NCI-H510A (cell line): ENCODE results near the gene TMCC2.
"Not testable (repeated sequence)": the region's sequence is repeated elsewhere in the genome, so short reads cannot be mapped to it uniquely, and the experiment has no call there.

ENCODE experiments used
- DNase-seq: peaks from one replicate; lab custom pipeline; 2025; lab: John Stamatoyannopoulos, UW

The TMCC2 gene

GRCh38 chr1:205283270-205284147 lies 55.8 kb downstream of the TMCC2 start:
- DNase-seq, result no peak

GRCh38 chr1:205284420-205285144 lies 56.8 kb downstream of the TMCC2 start:
- peak; percentile 98 for DNase-seq

DNA sequence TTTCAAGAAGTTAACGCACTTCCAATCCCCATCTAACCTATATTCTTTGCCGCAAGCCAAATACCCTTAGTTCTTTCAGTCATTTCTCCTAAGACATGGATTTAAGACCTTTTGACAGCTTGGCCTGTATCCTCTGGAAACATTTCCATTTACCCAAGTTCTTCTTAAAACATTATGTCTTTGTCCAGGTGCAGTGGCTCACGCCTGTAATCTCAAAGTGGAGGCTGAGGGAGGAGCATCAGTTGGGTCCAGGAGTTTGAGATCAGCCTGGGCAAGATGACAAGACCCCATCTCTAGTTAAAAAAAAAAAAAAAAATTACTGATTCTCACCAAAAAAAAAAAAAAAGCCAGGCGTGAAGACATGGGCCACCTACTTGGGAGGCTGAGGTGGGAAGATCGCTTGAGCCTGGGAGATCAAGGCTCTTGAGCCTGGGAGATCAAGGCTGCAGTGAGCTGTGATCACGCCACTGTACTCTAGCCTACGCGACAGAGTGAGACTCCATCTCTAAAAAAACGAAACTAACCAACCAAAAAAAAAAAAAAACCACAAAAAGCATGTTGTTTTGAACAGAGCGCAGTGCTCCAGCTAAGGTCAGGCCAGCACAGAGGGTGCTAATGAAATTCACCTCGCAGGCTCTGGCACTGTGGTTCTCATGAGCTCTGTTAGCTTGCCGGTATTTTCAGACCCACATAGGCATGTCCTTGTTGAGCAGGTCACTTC lies 57.8 kb downstream of the TMCC2 start:
- no peak for DNase-seq

DNA sequence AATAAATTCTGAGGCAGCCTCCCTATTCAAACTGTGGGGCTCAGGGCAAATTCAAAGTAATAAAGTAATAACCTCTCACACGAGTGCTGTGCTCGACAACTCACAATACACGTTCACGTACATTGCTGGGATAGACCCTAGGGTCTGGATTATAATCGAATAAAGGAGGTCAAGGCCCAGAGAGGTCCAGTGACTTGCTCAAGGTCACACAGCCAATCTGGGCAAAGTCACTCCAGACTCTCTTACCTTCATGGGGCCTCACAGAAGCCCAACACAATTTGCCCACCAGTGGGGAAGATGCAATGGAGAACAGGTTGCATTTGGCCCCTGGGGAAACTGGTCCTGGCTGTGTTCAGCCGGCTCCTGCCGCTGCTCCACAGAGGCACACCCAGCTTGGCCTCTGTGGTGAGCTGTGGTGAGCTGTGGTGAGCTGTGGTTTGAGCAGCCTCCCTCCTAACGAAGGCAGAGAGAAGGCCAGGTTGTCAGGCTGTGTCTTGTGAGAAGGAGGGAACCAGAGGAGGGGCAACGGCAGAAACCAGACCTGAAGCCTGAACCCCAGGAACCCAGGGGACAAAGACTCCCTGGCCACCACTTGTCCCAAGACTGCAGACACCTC lies 58.7 kb downstream of the TMCC2 start:
- DNase-seq, result no peak

GRCh38 chr1:205287076-205287475 lies 59.3 kb downstream of the TMCC2 start:
- DNase-seq, result no peak

GRCh38 chr1:205287767-205288559 lies 60.2 kb downstream of the TMCC2 start:
- DNase-seq, result no peak

DNA sequence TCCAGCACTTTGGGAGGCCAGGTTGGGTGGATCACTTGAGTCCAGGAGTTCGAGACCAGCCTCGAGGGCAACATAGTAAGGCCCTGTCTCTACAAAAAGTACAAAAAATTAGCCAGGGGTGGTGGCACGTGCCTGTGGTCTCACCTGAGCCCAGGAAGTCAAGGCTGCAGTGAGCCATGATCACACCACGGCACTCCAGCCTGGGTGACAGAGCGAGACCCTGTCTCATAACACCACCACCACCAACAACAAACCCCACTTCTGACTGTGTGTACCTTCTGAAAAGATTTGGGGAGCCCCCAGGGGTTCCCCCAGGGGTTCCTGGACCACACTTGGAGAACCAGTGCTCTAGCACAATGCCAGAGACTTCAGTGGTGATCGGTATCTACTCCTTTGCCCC lies 63.9 kb downstream of the TMCC2 start:
- no peak for DNase-seq

DNA sequence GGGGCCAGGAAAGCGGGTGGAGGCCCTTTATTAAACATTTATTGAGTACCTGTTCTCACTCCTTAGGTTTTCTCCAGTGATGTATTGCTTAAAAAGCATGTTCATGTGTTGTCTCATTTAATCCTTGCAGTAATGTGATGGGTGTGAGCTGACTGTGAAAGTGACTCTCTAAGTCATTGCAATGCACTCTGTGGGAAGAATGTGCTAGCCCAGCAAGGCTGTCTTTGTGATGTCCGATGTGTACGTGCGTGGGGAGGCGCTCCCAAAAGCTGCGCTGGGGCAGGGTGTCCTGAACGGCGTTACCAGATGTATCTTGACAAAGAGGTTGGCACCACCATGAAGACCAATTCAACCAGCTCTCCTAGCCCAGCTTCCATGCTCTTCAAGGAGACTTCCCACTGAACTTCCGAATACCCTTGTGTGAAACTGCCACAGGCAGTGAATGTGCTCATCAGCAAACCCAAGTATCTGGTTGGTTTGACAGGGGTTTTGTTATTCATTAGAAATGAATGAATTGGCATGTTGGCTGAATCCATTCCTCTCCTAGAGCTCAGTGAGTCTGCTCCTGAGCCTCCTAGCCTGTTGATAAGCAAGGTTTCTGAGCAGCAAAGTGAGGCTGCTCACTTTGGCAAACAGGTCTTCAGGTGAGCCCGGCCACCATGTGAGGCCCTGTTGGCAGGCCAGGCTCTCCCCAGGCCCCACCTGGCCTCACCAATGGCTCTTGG lies 65.8 kb downstream of the TMCC2 start:
- DNase-seq, result no peak

DNA sequence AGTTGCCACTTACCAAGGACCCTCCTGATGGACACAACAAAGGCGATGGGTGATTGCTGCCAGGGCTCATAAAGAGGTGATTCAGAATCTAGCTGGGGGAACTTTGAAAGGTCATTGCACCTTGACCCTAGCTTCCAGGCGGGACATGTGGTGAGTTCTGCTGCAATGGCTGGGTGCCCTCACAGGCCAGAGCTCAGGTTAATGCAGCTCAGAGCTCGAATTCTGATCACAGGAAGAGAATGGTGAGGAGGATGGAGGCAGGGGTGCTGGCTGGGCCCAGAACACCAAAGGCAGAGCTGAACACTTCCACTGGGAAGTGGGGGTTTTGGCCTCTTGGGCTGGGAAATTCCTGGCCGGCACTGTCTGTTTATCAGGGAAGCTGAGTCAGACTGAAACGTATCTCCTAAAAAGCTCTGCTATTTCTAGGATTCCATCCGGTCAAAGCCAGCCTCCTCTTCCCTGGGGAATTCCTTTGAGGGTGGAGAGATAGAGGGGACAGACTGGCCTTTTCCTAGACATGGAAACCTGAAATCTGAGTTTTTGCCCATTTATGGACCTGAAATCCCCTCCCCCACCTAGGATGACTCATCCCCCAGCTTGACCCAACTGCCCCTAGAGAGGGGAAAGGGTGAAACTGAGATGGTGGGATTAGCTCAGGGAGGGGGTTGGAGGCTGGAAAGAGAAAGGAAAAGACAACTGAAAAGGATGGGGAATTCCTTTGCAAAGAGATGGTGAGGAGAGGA lies 66.6 kb downstream of the TMCC2 start:
- no peak for DNase-seq

DNA sequence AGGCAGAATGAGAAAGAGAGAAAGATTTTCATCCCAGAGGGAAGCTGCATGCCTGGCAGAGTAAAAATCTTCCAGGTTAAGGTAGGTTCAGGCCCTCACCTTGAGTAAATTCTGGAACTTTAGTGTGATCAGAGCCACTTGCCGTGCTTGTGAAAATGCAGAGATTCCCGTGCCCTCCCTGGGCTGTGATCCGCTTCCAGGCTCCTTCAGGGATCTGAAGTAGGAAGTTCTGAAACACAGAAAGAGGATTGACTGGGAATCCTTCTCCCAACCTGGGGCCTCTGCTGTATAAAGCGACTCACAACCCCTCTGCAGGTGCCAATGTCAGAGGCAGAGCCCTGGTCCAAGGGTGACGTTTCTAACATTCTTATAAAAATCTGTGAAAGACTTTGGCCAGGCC lies 67.2 kb downstream of the TMCC2 start:
- no peak for DNase-seq

DNA sequence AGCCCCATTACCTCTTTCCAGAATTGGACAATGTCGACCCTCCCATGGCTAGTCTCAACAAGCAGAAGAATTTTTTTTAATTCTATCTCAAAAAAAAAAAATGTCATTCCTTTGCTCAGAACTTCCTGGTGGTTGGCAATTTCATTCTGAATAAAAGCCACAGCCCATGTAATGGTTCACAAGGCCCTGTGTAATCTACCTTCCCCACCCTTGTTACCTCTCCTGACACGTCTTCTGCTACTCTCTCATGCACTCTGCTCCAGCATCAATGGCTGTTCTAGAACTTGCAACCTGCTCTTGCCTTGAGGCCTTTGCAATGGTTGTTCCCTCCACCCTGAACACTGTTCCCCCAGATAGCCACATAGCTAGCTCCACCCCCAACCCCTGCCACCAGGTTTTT lies 68.4 kb downstream of the TMCC2 start:
- DNase-seq, result no peak

DNA sequence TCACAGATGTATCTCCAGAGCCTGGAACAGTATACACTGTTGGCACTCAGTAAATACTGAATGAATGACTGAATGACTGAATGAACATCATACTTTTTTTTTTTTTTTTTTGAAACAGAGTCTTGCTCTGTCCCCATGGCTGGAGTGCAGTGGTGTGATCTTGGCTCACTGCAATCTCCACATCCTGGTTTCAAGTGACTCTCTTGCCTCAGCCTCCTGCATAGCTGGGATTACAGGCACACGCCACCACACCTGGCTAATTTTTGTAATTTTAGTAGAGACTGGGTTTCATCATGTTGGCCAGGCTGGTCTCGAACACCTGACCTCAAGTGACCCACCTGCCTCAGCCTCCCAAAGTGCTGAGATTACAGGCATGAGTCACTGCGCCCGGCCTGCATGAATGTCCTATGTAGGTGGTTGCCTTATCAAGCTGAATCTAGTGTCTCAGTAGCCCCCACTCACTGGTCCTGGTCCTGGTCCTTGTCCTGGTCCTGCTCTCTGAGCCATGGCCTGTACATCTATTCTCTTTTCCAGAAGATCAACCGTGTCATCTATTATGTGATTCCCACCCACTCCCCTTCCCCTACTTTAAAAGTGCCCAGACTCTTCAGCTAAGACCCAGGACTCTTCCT lies 69.9 kb downstream of the TMCC2 start:
- DNase-seq, result not testable (repeated sequence)

DNA sequence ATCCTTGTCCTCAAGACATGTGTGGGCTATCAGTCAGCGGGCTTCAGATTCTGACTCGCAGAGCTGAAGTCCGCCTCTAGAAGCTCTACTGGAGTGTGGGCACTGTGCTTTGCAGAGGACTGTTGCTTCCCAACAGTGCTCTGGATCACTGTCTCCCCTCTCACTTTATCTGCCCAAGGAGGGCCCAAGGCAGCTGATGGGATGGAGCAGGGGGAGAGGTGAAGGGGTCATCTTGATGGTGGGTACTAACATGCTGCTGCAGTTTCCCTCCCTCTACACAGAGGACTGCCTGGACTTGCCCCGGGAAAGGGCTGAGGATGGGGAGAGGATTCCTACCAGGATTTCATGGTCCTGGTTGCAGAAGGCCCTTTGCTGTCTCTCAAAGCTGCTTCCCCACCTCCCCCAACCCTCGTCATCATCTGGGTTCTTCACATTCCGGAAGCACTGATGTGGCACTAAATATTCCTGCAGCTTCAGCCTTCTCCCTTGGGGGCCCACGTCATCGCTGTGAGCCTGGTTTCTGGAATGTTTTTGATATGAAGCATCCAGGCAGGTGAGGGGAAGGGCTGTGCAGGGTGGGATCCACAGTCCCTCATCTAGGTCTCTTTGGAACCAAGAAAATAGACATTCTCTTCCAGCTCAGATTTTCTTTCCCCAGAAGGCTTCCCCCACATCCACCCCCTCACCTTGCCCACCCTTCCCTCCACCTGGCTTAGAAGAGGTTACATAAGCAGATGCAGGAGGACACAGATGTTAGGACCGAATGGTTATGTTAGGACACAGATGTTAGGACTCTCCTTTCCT lies 70.6 kb downstream of the TMCC2 start:
- peak; percentile 60 for DNase-seq

DNA sequence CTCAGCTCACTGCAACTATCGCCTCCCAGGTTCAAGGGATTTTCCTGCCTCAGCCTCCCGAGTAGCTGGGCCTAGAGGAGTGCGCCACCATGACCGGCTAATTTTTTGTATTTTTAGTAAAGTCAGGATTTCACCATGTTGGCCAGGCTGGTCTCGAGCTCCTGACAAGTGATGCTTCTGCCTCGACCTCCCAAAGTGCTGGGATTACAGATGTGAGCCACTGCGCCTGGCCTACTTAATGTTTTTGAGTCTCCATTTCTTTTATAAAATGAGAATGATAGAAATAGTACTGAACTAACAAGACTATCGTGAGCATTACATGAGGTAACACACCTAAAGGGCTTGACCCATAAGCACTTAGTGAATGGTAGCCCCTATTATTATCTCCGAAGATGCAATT lies 72.4 kb downstream of the TMCC2 start:
- no peak for DNase-seq

DNA sequence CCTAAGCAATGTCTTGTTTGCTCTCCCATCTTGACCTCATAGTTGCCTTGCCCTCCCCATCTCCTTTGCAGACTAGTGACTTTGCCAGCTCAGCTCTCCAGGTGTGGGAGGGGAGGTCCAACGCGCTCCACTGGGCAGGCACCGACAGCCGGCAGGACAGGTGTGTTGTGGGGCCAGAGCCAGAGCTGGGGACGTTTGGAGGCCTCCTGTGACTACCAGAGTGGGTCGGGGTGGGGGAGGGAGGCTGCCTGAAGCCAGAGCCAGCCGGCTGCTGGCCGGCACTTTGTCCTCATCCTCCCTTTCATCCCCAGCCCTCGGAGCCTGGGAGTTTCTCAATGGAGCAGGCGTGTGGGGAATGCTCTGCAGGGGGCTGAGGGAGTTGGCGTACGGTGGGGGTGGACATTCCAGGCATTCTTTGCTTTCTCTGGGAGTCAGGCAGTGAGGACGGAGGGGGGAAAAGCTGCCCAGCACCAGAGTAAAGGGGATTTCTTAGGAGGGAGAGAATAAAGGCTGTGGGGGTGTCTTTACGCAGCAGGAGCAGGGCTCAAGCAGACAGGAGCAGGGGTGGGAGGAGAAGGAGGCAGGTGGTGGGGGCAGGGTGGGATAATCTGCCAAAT lies 73.6 kb downstream of the TMCC2 start:
- peak; percentile 83 for DNase-seq

GRCh38 chr1:205301842-205302588 lies 74.3 kb downstream of the TMCC2 start:
- no peak for DNase-seq

- DNase-seq, result no peak
These were observed 75.6 kb downstream of the TMCC2 start for GRCh38 chr1:205303247-205303888.
